SK-N-SH treated with all-trans-retinoic acid at 6 μM for 48 hours (cell line): ENCODE results near the gene VCAM1.

Experiments
- ATAC-seq: fragments of 200-7000 bp; cut with Tn5 transposase; 3 replicates; pipeline ENCODE4 v1.9.1; 2020; ENCODE audit warnings: mild to moderate bottlenecking, moderate library complexity
- ARNTL ChIP-seq: fragments of 450-650 bp; formaldehyde crosslinking; IDR thresholded peaks from 2 replicates; pipeline ENCODE4 v1.5.0; 2020; ENCODE audit warnings: low read depth, mild to moderate bottlenecking, moderate library complexity, borderline replicate concordance
- BACH2 ChIP-seq: fragments of 250-450 bp; sonication (Bioruptor Pico); IDR thresholded peaks from 2 replicates; pipeline ENCODE4 v1.9.0; 2021; ENCODE audit warnings: mild to moderate bottlenecking, borderline replicate concordance
- CSDC2 ChIP-seq: fragments of 250-450 bp; sonication (Bioruptor Pico); IDR thresholded peaks from 2 replicates; pipeline ENCODE4 v1.5.0; 2020; ENCODE audit warnings: mild to moderate bottlenecking, moderate library complexity
- CSRNP3 ChIP-seq: fragments of 250-450 bp; sonication (Bioruptor Pico); IDR thresholded peaks from 2 replicates; pipeline ENCODE4 v1.5.1; 2021; ENCODE audit warnings: mild to moderate bottlenecking, moderate library complexity
- ESRRG ChIP-seq: fragments of 250-450 bp; sonication (Bioruptor Pico); IDR thresholded peaks from 2 replicates; pipeline ENCODE4 v1.6.1; 2021; ENCODE audit warnings: mild to moderate bottlenecking
- GLIS3 ChIP-seq: fragments of 250-450 bp; sonication (Bioruptor Pico); IDR thresholded peaks from 2 replicates; pipeline ENCODE4 v1.5.0; 2020; ENCODE audit warnings: mild to moderate bottlenecking, moderate library complexity
- ISL1 ChIP-seq: fragments of 250-450 bp; sonication (Bioruptor Pico); IDR thresholded peaks from 2 replicates; pipeline ENCODE4 v2.1.2; 2022; ENCODE audit warnings: mild to moderate bottlenecking, moderate library complexity
- OSR1 ChIP-seq: fragments of 250-450 bp; sonication (Bioruptor Pico); IDR thresholded peaks from 2 replicates; pipeline ENCODE4 v1.8.0; 2022; ENCODE audit warnings: moderate library complexity, mild to moderate bottlenecking, inconsistent platforms
- POU6F1 ChIP-seq: fragments of 250-450 bp; sonication (Bioruptor Pico); IDR thresholded peaks from 2 replicates; pipeline ENCODE4 v1.8.0; 2021; ENCODE audit warnings: low read depth, mild to moderate bottlenecking, moderate library complexity, borderline replicate concordance
- PPARA ChIP-seq: fragments of 250-450 bp; sonication (Bioruptor Pico); IDR thresholded peaks from 2 replicates; pipeline ENCODE4 v1.5.0; 2020; ENCODE audit warnings: mild to moderate bottlenecking, borderline replicate concordance
- RARB ChIP-seq: fragments of 250-450 bp; sonication (Bioruptor Pico); IDR thresholded peaks from 2 replicates; pipeline ENCODE4 v1.8.0; 2021; ENCODE audit warnings: mild to moderate bottlenecking, moderate library complexity
- SNAI2 ChIP-seq: fragments of 250-450 bp; sonication (Bioruptor Pico); IDR thresholded peaks from 2 replicates; pipeline ENCODE4 v1.5.0; 2020; ENCODE audit warnings: mild to moderate bottlenecking, moderate library complexity
- TCF4 ChIP-seq: fragments of 250-450 bp; sonication (Bioruptor Pico); IDR thresholded peaks from 2 replicates; pipeline ENCODE4 v1.8.0; 2021; ENCODE audit warnings: mild to moderate bottlenecking, moderate library complexity, borderline replicate concordance
- TOX ChIP-seq: fragments of 250-450 bp; sonication (Bioruptor Pico); IDR thresholded peaks from 2 replicates; pipeline ENCODE4 v1.8.0; 2021; ENCODE audit warnings: mild to moderate bottlenecking, moderate library complexity, borderline replicate concordance
- ZC3H10 ChIP-seq: fragments of 250-450 bp; sonication (Bioruptor Pico); IDR thresholded peaks from 2 replicates; pipeline ENCODE4 v1.5.1; 2021; ENCODE audit warnings: mild to moderate bottlenecking, moderate library complexity
- ZFP3 ChIP-seq: fragments of 250-450 bp; sonication (Bioruptor Pico); IDR thresholded peaks from 2 replicates; pipeline ENCODE4 v1.5.0; 2020; ENCODE audit warnings: mild to moderate bottlenecking, moderate library complexity
- ZFP30 ChIP-seq: fragments of 450-650 bp; formaldehyde crosslinking; IDR thresholded peaks from 2 replicates; pipeline ENCODE4 v1.5.0; 2022; ENCODE audit warnings: mild to moderate bottlenecking, moderate library complexity
- ZNF70 ChIP-seq: fragments of 450-650 bp; formaldehyde crosslinking; IDR thresholded peaks from 2 replicates; pipeline ENCODE4 v1.5.0; 2020; ENCODE audit warnings: mild to moderate bottlenecking, moderate library complexity
- ZNF8 ChIP-seq: fragments of 450-650 bp; formaldehyde crosslinking; IDR thresholded peaks from 2 replicates; pipeline ENCODE4 v1.5.0; 2020; ENCODE audit warnings: mild to moderate bottlenecking, moderate library complexity
- TF ChIP-seq, protein P1 (sequence below): fragments of 250-450 bp; sonication (Bioruptor Pico); IDR thresholded peaks from 2 replicates; pipeline ENCODE4 v1.8.0; 2020; ENCODE audit warnings: mild to moderate bottlenecking, moderate library complexity, borderline replicate concordance
- TF ChIP-seq, protein P2 (sequence below): fragments of 250-450 bp; sonication (Bioruptor Pico); IDR thresholded peaks from 2 replicates; pipeline ENCODE4 v1.5.1; 2020; ENCODE audit warnings: low read depth, mild to moderate bottlenecking, moderate library complexity
- TF ChIP-seq, protein P3 (sequence below): fragments of 250-450 bp; sonication (Bioruptor Pico); IDR thresholded peaks from 2 replicates; pipeline ENCODE4 v1.5.0; 2020; ENCODE audit warnings: mild to moderate bottlenecking, moderate library complexity

VCAM1 gene

GRCh38 chr1:100736746-100737145 lies 17.2 kb downstream of the VCAM1 start:
- ATAC-seq = peak; percentile 93
- TF ChIP-seq PPARA (no peak), ISL1 (CRISPR knock-in tag) (peak; percentile 38), SNAI2 (CRISPR knock-in tag) (no peak), TCF4 (no peak), OSR1 (CRISPR knock-in tag) (no peak)
- TF ChIP-seq, protein P1, sequence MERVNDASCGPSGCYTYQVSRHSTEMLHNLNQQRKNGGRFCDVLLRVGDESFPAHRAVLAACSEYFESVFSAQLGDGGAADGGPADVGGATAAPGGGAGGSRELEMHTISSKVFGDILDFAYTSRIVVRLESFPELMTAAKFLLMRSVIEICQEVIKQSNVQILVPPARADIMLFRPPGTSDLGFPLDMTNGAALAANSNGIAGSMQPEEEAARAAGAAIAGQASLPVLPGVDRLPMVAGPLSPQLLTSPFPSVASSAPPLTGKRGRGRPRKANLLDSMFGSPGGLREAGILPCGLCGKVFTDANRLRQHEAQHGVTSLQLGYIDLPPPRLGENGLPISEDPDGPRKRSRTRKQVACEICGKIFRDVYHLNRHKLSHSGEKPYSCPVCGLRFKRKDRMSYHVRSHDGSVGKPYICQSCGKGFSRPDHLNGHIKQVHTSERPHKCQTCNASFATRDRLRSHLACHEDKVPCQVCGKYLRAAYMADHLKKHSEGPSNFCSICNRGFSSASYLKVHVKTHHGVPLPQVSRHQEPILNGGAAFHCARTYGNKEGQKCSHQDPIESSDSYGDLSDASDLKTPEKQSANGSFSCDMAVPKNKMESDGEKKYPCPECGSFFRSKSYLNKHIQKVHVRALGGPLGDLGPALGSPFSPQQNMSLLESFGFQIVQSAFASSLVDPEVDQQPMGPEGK (CRISPR knock-in tag) = no peak

DNA sequence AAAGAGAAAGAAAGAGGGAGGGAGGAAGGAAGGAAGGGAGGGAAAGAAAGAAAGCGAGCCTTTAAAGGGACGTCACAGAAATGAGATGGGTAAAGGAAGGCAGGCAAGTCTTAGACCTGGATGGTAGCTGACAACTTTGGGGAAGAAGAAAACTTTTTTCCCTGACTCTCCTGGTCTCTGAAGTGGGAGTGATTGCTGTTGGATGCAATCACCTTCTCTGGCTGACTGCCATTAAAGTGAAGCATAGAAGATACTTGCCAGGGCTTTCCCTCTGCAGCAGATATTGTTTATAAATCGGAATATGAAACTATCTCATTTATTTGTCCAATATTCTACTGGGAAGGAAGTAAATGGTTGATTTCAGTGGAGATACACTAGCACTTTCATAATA lies 27.0 kb downstream of the VCAM1 start:
- no peak for ATAC-seq
- TF ChIP-seq OSR1 (CRISPR knock-in tag) (no peak), TOX (CRISPR knock-in tag) (no peak), GLIS3 (no peak), ESRRG (no peak), SNAI2 (CRISPR knock-in tag) (no peak), ZNF70 (no peak), ZC3H10 (CRISPR knock-in tag) (no peak), BACH2 (CRISPR knock-in tag) (no peak), ARNTL (CRISPR knock-in tag) (no peak), ZFP30 (CRISPR knock-in tag) (no peak), ZNF8 (CRISPR knock-in tag) (no peak), POU6F1 (CRISPR knock-in tag) (no peak), ISL1 (CRISPR knock-in tag) (no peak), RARB (CRISPR knock-in tag) (no peak), ZFP3 (CRISPR knock-in tag) (no peak), CSRNP3 (CRISPR knock-in tag) (no peak), CSDC2 (CRISPR knock-in tag) (no peak)
- TF ChIP-seq, protein P2, sequence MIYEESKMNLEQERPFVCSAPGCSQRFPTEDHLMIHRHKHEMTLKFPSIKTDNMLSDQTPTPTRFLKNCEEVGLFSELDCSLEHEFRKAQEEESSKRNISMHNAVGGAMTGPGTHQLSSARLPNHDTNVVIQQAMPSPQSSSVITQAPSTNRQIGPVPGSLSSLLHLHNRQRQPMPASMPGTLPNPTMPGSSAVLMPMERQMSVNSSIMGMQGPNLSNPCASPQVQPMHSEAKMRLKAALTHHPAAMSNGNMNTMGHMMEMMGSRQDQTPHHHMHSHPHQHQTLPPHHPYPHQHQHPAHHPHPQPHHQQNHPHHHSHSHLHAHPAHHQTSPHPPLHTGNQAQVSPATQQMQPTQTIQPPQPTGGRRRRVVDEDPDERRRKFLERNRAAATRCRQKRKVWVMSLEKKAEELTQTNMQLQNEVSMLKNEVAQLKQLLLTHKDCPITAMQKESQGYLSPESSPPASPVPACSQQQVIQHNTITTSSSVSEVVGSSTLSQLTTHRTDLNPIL = no peak
- TF ChIP-seq, protein P1 (CRISPR knock-in tag) = no peak
- TF ChIP-seq, protein P3, sequence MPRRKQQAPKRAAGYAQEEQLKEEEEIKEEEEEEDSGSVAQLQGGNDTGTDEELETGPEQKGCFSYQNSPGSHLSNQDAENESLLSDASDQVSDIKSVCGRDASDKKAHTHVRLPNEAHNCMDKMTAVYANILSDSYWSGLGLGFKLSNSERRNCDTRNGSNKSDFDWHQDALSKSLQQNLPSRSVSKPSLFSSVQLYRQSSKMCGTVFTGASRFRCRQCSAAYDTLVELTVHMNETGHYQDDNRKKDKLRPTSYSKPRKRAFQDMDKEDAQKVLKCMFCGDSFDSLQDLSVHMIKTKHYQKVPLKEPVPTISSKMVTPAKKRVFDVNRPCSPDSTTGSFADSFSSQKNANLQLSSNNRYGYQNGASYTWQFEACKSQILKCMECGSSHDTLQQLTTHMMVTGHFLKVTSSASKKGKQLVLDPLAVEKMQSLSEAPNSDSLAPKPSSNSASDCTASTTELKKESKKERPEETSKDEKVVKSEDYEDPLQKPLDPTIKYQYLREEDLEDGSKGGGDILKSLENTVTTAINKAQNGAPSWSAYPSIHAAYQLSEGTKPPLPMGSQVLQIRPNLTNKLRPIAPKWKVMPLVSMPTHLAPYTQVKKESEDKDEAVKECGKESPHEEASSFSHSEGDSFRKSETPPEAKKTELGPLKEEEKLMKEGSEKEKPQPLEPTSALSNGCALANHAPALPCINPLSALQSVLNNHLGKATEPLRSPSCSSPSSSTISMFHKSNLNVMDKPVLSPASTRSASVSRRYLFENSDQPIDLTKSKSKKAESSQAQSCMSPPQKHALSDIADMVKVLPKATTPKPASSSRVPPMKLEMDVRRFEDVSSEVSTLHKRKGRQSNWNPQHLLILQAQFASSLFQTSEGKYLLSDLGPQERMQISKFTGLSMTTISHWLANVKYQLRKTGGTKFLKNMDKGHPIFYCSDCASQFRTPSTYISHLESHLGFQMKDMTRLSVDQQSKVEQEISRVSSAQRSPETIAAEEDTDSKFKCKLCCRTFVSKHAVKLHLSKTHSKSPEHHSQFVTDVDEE (CRISPR knock-in tag) = no peak
